ENCODE measurements around the gene TRIM40.

Gene TRIM40, protein sequence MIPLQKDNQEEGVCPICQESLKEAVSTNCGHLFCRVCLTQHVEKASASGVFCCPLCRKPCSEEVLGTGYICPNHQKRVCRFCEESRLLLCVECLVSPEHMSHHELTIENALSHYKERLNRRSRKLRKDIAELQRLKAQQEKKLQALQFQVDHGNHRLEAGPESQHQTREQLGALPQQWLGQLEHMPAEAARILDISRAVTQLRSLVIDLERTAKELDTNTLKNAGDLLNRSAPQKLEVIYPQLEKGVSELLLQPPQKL

GRCh38 chr6:30135757-30136156 lies at the start of gene TRIM40:
TSS of gene TRIM40 (plus strand) at chr6:30136140. CDS start at chr6:30137037, 897 bp downstream.
- H3K4me1 ChIP-seq (ENCODE audit: insufficient read depth, low read length), result no peaks in the 10 kb centered on the region
- H3K9me3 ChIP-seq (ENCODE audit: control insufficient read depth, insufficient read depth, low read length), result no peaks in the 10 kb centered on the region
- no peaks in the 10 kb centered on the region for H3K36me3 ChIP-seq (ENCODE audit: insufficient read depth, low read length)
- no peak within 1 kb of the TSS for H3K9ac ChIP-seq (ENCODE audit: low read depth, low read length)

DNA sequence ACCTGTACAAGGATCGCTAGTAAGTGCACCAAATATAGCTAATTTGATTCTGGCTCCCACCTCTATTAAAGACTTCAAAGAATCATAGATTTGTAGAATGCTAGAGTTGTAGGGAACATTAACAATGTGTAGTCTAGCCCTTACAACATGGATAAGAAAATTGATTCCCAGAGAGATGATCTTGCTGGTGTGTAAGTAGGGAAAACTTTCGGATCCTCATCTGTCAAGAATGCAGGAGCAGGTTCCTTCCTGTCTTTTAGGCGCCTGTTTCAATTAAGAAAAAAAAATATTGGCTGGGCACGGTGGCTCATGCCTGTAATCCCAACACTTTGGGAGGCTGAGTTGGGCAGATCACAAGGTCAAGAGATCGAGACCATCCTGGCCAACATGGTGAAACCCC lies 48.1 kb upstream of the TRIM40 start:
- Histone ChIP-seq H3K9me3 (ENCODE audit: control insufficient read depth, insufficient read depth, low read length) (no peaks in the 10 kb centered on the region), H3K36me3 (ENCODE audit: insufficient read depth, low read length) (no peaks in the 10 kb centered on the region), H3K9ac (ENCODE audit: low read depth, low read length) (no peak overlapping the region), H3K4me1 (ENCODE audit: insufficient read depth, low read length) (no peaks in the 10 kb centered on the region)

GRCh38 chr6:30091577-30092381 lies 44.2 kb upstream of the TRIM40 start:
- Histone ChIP-seq H3K9ac (ENCODE audit: low read depth, low read length) (no peak overlapping the region), H3K4me1 (ENCODE audit: insufficient read depth, low read length) (peaks cover 4% of the 10 kb centered on the region; the same call in 1 of the 2 replicates), H3K36me3 (ENCODE audit: insufficient read depth, low read length) (no peaks in the 10 kb centered on the region), H3K9me3 (ENCODE audit: control insufficient read depth, insufficient read depth, low read length) (no peaks in the 10 kb centered on the region)

- H3K36me3 ChIP-seq (ENCODE audit: insufficient read depth, low read length), result no peaks in the 10 kb centered on the region
- H3K9ac ChIP-seq (ENCODE audit: low read depth, low read length), result no peak overlapping the region
- peaks cover 4% of the 10 kb centered on the region; the same call in 1 of the 2 replicates for H3K4me1 ChIP-seq (ENCODE audit: insufficient read depth, low read length)
- H3K9me3 ChIP-seq (ENCODE audit: control insufficient read depth, insufficient read depth, low read length), result no peaks in the 10 kb centered on the region
Measured at GRCh38 chr6:30092852-30093543, 42.9 kb upstream of the TRIM40 start.

DNA sequence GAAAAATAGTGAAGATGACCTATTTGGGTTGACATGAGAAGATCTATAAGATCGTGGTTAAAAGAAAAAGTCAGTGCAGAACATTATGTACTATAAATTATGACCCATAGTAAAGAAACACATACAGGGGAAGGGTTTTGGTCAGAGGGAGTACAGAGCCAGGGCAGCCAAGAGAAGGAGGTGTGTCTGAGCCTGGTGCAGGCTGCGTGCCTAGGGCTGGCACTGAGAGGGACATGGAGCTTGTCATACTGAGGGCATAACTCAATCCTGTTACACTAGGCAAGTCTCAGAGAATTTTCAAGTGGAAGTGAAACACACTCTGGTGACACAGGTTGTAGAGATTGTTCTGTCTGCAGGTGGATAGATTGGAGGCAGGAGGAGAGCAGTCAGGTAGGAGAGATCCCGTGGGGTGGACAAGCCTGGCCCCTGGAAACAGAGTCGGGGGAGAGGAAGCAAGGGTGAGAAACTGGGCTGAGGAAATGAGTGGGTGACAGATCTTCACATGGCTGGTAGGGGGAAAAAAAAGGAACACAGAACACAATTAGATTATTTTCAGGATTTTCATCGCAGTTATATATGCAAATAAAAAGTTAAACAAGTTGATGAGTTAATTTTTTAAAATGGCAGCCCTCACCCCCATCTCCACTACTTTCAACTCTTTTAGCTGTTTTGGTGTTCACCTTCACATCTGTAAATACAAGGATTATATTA lies 41.8 kb upstream of the TRIM40 start:
- H3K9me3 ChIP-seq (ENCODE audit: control insufficient read depth, insufficient read depth, low read length), result no peaks in the 10 kb centered on the region
- H3K36me3 ChIP-seq (ENCODE audit: insufficient read depth, low read length), result no peaks in the 10 kb centered on the region
- H3K4me1 ChIP-seq (ENCODE audit: insufficient read depth, low read length), result peaks cover 4% of the 10 kb centered on the region; the same call in 1 of the 2 replicates
- no peak overlapping the region for H3K9ac ChIP-seq (ENCODE audit: low read depth, low read length)

- Histone ChIP-seq H3K4me1 (ENCODE audit: insufficient read depth, low read length) (peaks cover 9% of the 10 kb centered on the region; the same call in 1 of the 2 replicates), H3K9me3 (ENCODE audit: control insufficient read depth, insufficient read depth, low read length) (no peaks in the 10 kb centered on the region), H3K36me3 (ENCODE audit: insufficient read depth, low read length) (no peaks in the 10 kb centered on the region), H3K9ac (ENCODE audit: low read depth, low read length) (no peak overlapping the region)
Measured at GRCh38 chr6:30096829-30097228, 39.1 kb upstream of the TRIM40 start.

DNA sequence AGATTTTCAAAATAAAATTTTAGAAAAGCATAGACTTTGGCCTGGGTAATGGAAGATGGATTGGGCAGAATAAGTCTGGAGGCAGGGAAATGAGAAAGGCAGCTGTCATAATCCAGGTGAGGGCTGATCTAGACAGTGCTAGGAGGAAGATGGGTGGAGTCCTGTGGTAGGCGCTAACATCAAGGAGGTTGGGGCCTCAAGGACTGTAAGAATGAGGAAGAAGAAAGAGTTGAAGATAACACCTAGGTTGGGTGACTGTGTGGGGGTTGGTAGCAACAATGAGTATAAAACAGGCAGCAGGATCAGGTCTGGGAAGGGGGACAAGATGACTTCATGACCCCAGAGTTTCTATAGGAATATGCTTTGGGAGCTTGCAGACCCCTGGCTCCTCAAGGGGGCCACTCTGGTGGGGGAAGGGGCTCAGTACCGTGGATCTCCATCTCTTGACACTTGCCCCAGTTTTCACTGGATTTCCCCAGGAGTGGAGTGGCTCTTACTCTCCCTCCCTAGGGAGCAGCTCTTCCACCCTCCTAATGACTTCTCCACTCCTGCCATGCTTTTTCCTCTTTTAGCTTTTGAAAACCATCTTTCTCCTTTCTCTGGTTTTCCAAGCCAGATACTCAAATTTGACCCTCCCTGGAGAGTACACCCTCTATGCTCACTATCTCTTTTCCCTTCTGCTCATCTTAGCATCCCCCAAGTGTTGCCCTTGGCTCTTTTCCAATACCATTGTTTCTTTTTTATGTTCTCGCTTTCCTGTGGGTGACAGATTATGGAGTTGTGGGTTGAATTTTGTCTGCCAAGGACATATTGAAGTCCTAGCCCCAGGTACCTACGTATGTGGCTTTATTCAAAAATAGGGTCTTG lies 37.8 kb upstream of the TRIM40 start:
- Histone ChIP-seq H3K9ac (ENCODE audit: low read depth, low read length) (no peak overlapping the region), H3K36me3 (ENCODE audit: insufficient read depth, low read length) (no peaks in the 10 kb centered on the region), H3K9me3 (ENCODE audit: control insufficient read depth, insufficient read depth, low read length) (no peaks in the 10 kb centered on the region), H3K4me1 (ENCODE audit: insufficient read depth, low read length) (peaks cover 9% of the 10 kb centered on the region; the same call in 1 of the 2 replicates)

DNA sequence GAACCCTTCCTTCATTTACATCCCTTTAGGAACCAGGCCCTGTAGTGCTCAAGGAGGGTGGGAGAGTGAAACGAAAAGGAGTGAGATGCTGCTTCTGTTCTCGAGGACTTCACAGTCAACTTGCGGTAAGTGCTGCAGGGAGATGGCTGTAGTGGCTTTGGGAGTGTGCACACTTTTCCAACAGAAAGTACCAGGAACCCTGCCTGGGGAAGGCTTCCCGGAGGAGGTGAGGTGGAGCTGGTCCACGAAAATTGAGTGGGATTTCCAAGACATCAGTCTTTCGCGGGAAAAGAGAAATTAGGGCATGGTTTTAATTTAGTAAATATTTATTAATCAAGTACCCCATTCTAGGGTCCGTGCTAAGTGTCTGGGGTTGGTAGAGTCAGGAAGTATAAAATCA lies 35.8 kb upstream of the TRIM40 start:
- peak overlapping the region; percentile 40; the same call in 1 of the 2 replicates for H3K9ac ChIP-seq (ENCODE audit: low read depth, low read length)
- H3K9me3 ChIP-seq (ENCODE audit: control insufficient read depth, insufficient read depth, low read length), result no peaks in the 10 kb centered on the region
- H3K4me1 ChIP-seq (ENCODE audit: insufficient read depth, low read length), result peaks cover 9% of the 10 kb centered on the region; the same call in 1 of the 2 replicates
- no peaks in the 10 kb centered on the region for H3K36me3 ChIP-seq (ENCODE audit: insufficient read depth, low read length)

GRCh38 chr6:30100585-30101443 lies 35.1 kb upstream of the TRIM40 start:
- Histone ChIP-seq H3K9ac (ENCODE audit: low read depth, low read length) (peak overlapping the region; percentile 40), H3K36me3 (ENCODE audit: insufficient read depth, low read length) (no peaks in the 10 kb centered on the region), H3K9me3 (ENCODE audit: control insufficient read depth, insufficient read depth, low read length) (no peaks in the 10 kb centered on the region), H3K4me1 (ENCODE audit: insufficient read depth, low read length) (0 out of 2 replicates have a peak, but pooled peaks cover 5% of the 10 kb centered on the region)

GRCh38 chr6:30101444-30102413 lies 34.2 kb upstream of the TRIM40 start:
- no peaks in the 10 kb centered on the region for H3K36me3 ChIP-seq (ENCODE audit: insufficient read depth, low read length)
- H3K9ac ChIP-seq (ENCODE audit: low read depth, low read length), result peak overlapping the region; percentile 40; the same call in 1 of the 2 replicates
- no peaks in the 10 kb centered on the region for H3K9me3 ChIP-seq (ENCODE audit: control insufficient read depth, insufficient read depth, low read length)
- H3K4me1 ChIP-seq (ENCODE audit: insufficient read depth, low read length), result 0 out of 2 replicates have a peak, but pooled peaks cover 5% of the 10 kb centered on the region

GRCh38 chr6:30102414-30102969 lies 33.4 kb upstream of the TRIM40 start:
- Histone ChIP-seq H3K36me3 (ENCODE audit: insufficient read depth, low read length) (no peaks in the 10 kb centered on the region), H3K9me3 (ENCODE audit: control insufficient read depth, insufficient read depth, low read length) (no peaks in the 10 kb centered on the region), H3K9ac (ENCODE audit: low read depth, low read length) (peak overlapping the region; percentile 35; the same call in 1 of the 2 replicates), H3K4me1 (ENCODE audit: insufficient read depth, low read length) (0 out of 2 replicates have a peak, but pooled peaks cover 5% of the 10 kb centered on the region)

Data from ES-I3 (cell line).